CD14-positive monocyte (primary cell): ENCODE data around the gene OSTF1. TPM values are rescaled to one million over a fixed set of nuclear protein-coding genes. Genes with fewer than 3 reads are reported as not detected.

Source experiments
- DNase-seq, 3 donors: peaks; one replicate each; pipeline ENCODE4 v3.0.0-alpha.2; 2011 to 2022
- H2AFZ ChIP-seq: 2 replicates; pipeline ENCODE4 v1.6.0; 2012; ENCODE audit warnings: mild to moderate bottlenecking, low read depth, low read length, inconsistent platforms; ENCODE audit not compliant: insufficient read depth, poor library complexity, severe bottlenecking
- H3K27ac ChIP-seq, 2 donors: 1 replicate in 1 of 2; 2 replicates in 1 of 2; pipeline ENCODE4 v1.5.1; 2012 to 2013; ENCODE audit warnings: low read length in 2 of 2, control low read depth in 1 of 2, inconsistent platforms in 1 of 2, low read depth in 1 of 2, mild to moderate bottlenecking in 1 of 2
- H3K27me3 ChIP-seq, 2 donors: one replicate each; pipeline versions ENCODE4 v1.6.0 to v1.6.1; 2011 to 2013; ENCODE audit warnings: low read length in 2 of 2; ENCODE audit not compliant: control insufficient read depth in 2 of 2, insufficient read depth in 2 of 2
- H3K36me3 ChIP-seq, 2 donors: replicated peaks in 1 of 2; 1 replicate in 1 of 2; 2 replicates in 1 of 2; pipeline versions ENCODE4 v1.5.1 to v1.6.1; 2012 to 2013; ENCODE audit warnings: low read length in 2 of 2, control low read depth in 1 of 2, inconsistent platforms in 1 of 2, mild to moderate bottlenecking in 1 of 2; ENCODE audit not compliant: insufficient read depth in 2 of 2, control insufficient read depth in 1 of 2
- H3K4me1 ChIP-seq, 2 donors: 1 replicate in 1 of 2; 2 replicates in 1 of 2; pipeline versions ENCODE4 v1.5.1 to v1.6.1; 2012 to 2013; ENCODE audit warnings: low read length in 2 of 2, control low read depth in 1 of 2, inconsistent platforms in 1 of 2, mild to moderate bottlenecking in 1 of 2, moderate library complexity in 1 of 2; ENCODE audit not compliant: insufficient read depth in 2 of 2, control insufficient read depth in 1 of 2
- H3K4me2 ChIP-seq: replicated peaks from 2 replicates; pipeline ENCODE3; 2012; ENCODE audit warnings: low read length, moderate library complexity, mild to moderate bottlenecking; ENCODE audit not compliant: poor library complexity, severe bottlenecking; ENCODE audit errors: extremely low read depth
- H3K4me3 ChIP-seq, 3 experiments: fragments of 200-600 bp in 1 of 3; sonication (generic) in 1 of 3; replicated peaks in 1 of 3; 1 replicate in 2 of 3; 2 replicates in 1 of 3; pipeline ENCODE4 v1.5.1; 2011 to 2013; ENCODE audit warnings: low read length in 3 of 3, mild to moderate bottlenecking in 3 of 3, control low read depth in 2 of 3, low read depth in 2 of 3, inconsistent platforms in 1 of 3, moderate library complexity in 1 of 3
- H3K79me2 ChIP-seq: 2 replicates; pipeline ENCODE4 v1.6.0; 2012; ENCODE audit warnings: mild to moderate bottlenecking, control low read depth, inconsistent platforms, low read length, moderate library complexity; ENCODE audit not compliant: insufficient read depth
- H3K9ac ChIP-seq: 2 replicates; pipeline ENCODE4 v1.6.0; 2017; ENCODE audit warnings: low read length, mild to moderate bottlenecking; ENCODE audit not compliant: insufficient read depth, poor library complexity, severe bottlenecking
- H3K9me3 ChIP-seq, 2 donors: replicated peaks in 1 of 2; 1 replicate in 1 of 2; 2 replicates in 1 of 2; pipeline versions ENCODE4 v1.5.1 to v1.6.1; 2012 to 2013; ENCODE audit warnings: low read length in 2 of 2, control low read depth in 1 of 2; ENCODE audit not compliant: control insufficient read depth in 1 of 2, insufficient read depth in 1 of 2
- H4K20me1 ChIP-seq: 2 replicates; pipeline ENCODE4 v1.6.0; 2012; ENCODE audit warnings: mild to moderate bottlenecking, low read length, control low read depth, moderate library complexity; ENCODE audit not compliant: insufficient read depth
- H3K27ac Mint-ChIP-seq, 7 donors: one replicate each; pipeline ENCODE4 v1.8.0; 2020; ENCODE audit warnings: mild to moderate bottlenecking in 7 of 7, mixed read lengths in 7 of 7, moderate library complexity in 6 of 7, inconsistent platforms in 2 of 7
- H3K27me3 Mint-ChIP-seq, 3 donors: one replicate each; pipeline ENCODE4 v1.8.0; 2021 to 2022; ENCODE audit warnings: low read depth in 3 of 3, mild to moderate bottlenecking in 3 of 3, mixed read lengths in 3 of 3, moderate library complexity in 3 of 3, inconsistent platforms in 1 of 3
- H3K36me3 Mint-ChIP-seq, 2 donors: one replicate each; pipeline ENCODE4 v1.8.0; 2020; ENCODE audit warnings: mixed read lengths in 2 of 2, inconsistent platforms in 1 of 2, mild to moderate bottlenecking in 1 of 2
- H3K4me1 Mint-ChIP-seq: one replicate; pipeline ENCODE4 v1.8.0; 2020; ENCODE audit warnings: mild to moderate bottlenecking, mixed read lengths
- H3K4me3 Mint-ChIP-seq, 2 donors: one replicate each; pipeline ENCODE4 v1.8.0; 2020; ENCODE audit warnings: mild to moderate bottlenecking in 2 of 2, mixed read lengths in 2 of 2, moderate library complexity in 1 of 2
- H3K9me3 Mint-ChIP-seq, 7 donors: one replicate each; pipeline ENCODE4 v1.8.0; 2020 to 2022; ENCODE audit warnings: mixed read lengths in 7 of 7, mild to moderate bottlenecking in 6 of 7, moderate library complexity in 6 of 7, inconsistent platforms in 2 of 7
- CTCF ChIP-seq: fragments of 200-600 bp; IDR thresholded peaks from one replicate; pipeline ENCODE4 v1.8.0; 2022; ENCODE audit warnings: antibody characterized with exemption, mild to moderate bottlenecking
- WGBS: methylation state at CpG from one replicate; pipeline ENCODE4 v1.1.5; 2013; ENCODE audit warnings: missing lambda C conversion rate; ENCODE audit not compliant: insufficient coverage; 5-methylcytosine and 5-hydroxymethylcytosine counted together
- intact Hi-C, 2 donors: fragments of 100-400 bp; cut with micrococcal nuclease; formaldehyde crosslinking; loops; one replicate each; pipeline versions ENCODE4 v1.15.0 to v1.15.1; 2023
- polyA plus RNA-seq, 3 donors: library from polyadenylated mRNA; depleted of rRNA in 1 of 3; unstranded in 2 of 3; stranded (reverse) in 1 of 3; fragments of 300-500 nt in 2 of 3; fragments of >200 nt in 1 of 3; fragmentation: Illumina TruSeq in 2 of 3; gene quantifications; 1 replicate in 2 of 3; 2 replicates in 1 of 3; pipeline ENCODE4 v1.2.3, GENCODE V29; 2012 to 2021

OSTF1 gene
- polyA plus RNA-seq, 3 donors = 59.8 to 296 (median 240) TPM

GRCh38 chr9:75072895-75073294 is 15.4 kb upstream of the OSTF1 start:
- intact Hi-C loops = no loop called here
- Histone ChIP-seq H3K36me3 (no peaks in the 10 kb centered on the region), H3K9me3 (no peaks in the 10 kb centered on the region), H3K4me3 (no peak overlapping the region), H2AFZ (no peak overlapping the region), H3K27ac (no peak overlapping the region), H3K4me1 (no peaks in the 10 kb centered on the region), H3K4me2 (no peak overlapping the region), H3K79me2 (no peaks in the 10 kb centered on the region), H4K20me1 (no peaks in the 10 kb centered on the region), H3K9ac (no peak overlapping the region), H3K27me3 (no peaks in the 10 kb centered on the region)
- H3K9me3 Mint-ChIP-seq = no peaks in the 10 kb centered on the region
- WGBS = no CpG with 5 or more reads among the region's 4 CpGs
- H3K4me1 Mint-ChIP-seq = peaks cover 2% of the 10 kb centered on the region
- H3K4me3 Mint-ChIP-seq = no peak overlapping the region
- TF ChIP-seq CTCF = no peak
- H3K27ac Mint-ChIP-seq = no peak overlapping the region
- H3K36me3 Mint-ChIP-seq = peaks cover 0 to 3% of the 10 kb centered on the region in 2 donors
- H3K27me3 Mint-ChIP-seq = peaks cover 0 to 6% (median 3%) of the 10 kb centered on the region in 3 donors
- no peak for DNase-seq

DNA sequence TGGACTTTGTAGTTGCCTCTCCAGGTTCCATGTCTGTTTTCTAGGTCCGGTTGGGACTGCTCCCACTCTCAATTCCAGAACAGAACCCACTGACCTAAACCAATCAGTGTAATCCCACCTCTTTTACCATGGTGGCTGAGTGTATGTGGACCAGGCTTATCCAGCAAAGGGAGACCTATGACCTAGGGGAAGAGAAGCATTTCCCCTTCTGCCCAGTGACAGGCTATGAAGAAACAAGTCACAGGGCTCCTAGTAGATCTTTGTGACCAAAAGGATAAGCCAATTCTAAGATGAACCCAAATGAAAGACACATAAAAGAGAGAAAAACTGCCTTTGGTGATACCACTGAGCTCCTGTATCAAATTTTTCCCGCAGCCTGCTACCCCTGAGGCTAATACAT is 6.7 kb upstream of the OSTF1 start:
- Mint-ChIP-seq H3K27ac (no peak overlapping the region), H3K27me3 (no peaks in the 10 kb centered on the region), H3K4me3 (no peak overlapping the region), H3K4me1 (peaks cover 10% of the 10 kb centered on the region), H3K36me3 (peaks cover 11 to 17% of the 10 kb centered on the region in 2 donors), H3K9me3 (no peaks in the 10 kb centered on the region)
- no peaks in the 10 kb centered on the region for H3K27me3 ChIP-seq
- H2AFZ ChIP-seq = no peak overlapping the region
- no peaks in the 10 kb centered on the region for H4K20me1 ChIP-seq
- no peak overlapping the region for H3K27ac ChIP-seq
- H3K4me3 ChIP-seq = no peak overlapping the region
- H3K9ac ChIP-seq = no peak overlapping the region
- no peak overlapping the region for H3K4me2 ChIP-seq
- intact Hi-C loops = loop anchor here (5.0 to 10.0 kb wide), 2 partner anchors 63 to 134 kb away; no protein-coding TSS in a partner anchor
- H3K79me2 ChIP-seq = no peaks in the 10 kb centered on the region
- WGBS = 100% methylated on average over 1 of the region's 2 CpGs
- no peaks in the 10 kb centered on the region for H3K9me3 ChIP-seq
- TF ChIP-seq CTCF = no peak
- H3K4me1 ChIP-seq = peaks cover 3 to 14% of the 10 kb centered on the region in 2 donors
- peaks cover 0 to 2% of the 10 kb centered on the region in 2 donors for H3K36me3 ChIP-seq
- no peak for DNase-seq
